ENCODE data around the gene AUH.

AUH gene

DNA sequence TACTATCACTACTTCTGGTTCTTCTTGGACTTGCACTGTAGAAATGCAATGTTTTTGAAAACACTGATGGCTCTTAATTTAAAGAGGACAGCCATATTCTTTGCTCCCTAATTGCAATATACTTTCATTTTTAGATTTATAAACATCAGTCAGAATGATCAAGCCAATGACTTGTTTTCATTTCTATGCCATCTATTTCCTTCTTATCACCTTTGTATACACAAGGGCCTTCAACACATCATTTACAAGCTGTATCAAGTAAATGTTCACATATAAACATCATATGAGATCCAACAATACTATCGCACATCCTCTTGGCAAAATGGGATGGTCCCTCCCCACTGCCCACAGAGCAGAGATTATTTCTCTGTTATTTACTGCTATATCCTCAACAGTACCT lies 24.9 kb downstream of the AUH start:
- DNase-seq, result no peak

DNA sequence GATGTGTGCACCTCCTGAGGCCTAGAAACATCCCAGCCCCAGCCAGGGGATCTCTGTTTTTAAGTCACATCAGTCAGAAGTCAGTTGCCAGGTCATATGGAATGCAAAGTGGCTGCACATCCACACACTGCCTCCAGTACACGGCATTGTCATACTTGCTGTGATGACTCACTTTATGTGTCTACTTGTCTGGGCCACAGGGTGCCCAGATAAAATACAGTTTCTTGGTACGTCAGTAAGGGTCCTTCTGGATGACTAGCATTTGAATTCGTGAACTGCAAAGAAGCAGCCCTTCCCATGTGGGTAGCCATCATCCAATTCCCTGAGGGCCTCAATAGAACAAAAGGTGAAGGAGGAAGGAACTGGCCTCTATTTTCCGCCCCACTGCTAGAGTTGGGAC lies 27.7 kb downstream of the AUH start:
- no peak for DNase-seq

GRCh38 chr9:91333551-91333950 lies 28.2 kb downstream of the AUH start:
- DNase-seq, result no peak

- no peak for DNase-seq
Measured at GRCh38 chr9:91332546-91333231, 29.0 kb downstream of the AUH start.

GRCh38 chr9:91331849-91332248 lies 29.9 kb downstream of the AUH start:
- DNase-seq, result no peak

DNA sequence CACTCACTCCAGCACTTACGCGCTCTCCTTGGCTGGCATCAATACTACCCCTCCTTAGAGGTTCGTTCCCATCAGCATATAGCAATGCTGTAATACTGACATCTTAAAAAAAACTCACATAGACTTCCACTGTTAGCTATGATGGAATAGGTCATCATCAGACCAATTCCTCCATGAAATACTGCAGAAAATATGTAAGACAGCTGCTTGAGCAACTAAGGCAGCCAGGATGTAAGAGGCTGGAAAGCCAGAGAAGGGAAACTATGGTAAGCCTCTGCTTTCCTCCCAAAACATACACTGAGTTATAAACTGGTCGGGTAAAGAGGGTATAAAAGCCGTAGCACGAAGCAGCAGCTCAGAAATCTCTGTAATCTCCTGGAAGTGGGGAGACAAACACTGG lies 33.5 kb downstream of the AUH start:
- no peak for DNase-seq

- no peak for DNase-seq
Measured at GRCh38 chr9:91321691-91322090, 40.0 kb downstream of the AUH start.

DNA sequence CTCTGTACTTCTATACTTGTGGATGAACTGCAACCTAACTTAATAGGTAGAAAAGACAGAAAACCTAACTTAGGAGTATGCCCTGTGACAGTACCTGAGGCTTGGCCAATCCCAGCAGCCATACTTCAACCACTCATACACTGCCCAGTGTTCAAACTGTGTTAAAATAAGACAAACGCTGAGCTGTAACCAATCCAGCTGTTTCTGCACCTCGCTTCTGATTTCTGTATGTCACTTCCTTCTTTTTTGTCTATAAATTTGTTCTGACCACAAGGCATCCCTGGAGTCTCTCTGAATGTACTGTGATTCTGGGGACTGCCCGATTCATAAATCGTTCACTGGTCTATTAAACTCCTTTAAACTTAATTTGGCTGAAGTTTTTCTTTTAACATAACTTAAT lies 41.4 kb downstream of the AUH start:
- DNase-seq, result no peak

DNA sequence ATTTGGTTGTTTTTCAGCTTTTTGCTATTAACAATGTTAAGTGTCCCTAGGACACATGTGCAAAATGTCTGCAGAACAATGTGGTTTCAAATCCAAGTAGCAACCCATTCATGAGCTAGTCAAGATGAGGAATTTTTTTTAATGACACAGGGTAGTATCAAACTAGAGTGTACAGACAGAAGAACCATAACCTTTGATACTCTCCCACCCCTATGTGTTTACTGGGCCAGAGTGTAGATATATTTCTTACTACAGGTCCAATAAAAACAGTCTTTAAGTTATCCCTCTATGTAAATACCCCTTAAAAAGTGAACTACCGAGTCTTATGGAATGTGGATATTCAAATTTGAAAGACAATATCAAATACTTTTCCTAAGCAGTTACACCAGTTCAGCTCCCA lies 45.6 kb downstream of the AUH start:
- DNase-seq, result no peak

- DNase-seq, result no peak
Measured at GRCh38 chr9:91315191-91315590, 46.5 kb downstream of the AUH start.

GRCh38 chr9:91312717-91313325 lies 48.9 kb downstream of the AUH start:
- DNase-seq, result no peak

DNA sequence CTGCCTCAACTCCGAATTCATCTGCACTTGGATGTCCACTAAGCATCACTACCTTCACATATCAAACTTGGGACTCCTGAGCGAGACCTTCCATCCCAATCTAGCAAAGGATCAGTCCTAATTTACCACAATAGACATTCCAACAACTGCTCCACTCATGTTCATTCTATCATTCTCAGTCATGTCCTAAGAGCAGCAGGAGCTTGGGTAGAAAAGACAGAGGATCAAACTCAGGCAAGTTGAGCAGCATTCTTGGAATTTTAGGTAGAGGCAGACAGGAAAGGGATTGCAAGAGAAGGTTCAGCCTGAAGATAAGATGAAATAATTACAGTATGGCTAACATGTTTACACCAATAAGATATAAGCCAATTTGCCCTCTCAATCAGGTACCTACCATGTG lies 51.7 kb downstream of the AUH start:
- no peak for DNase-seq

- no peak for DNase-seq
Measured at GRCh38 chr9:91308191-91308590, 53.5 kb downstream of the AUH start.

DNA sequence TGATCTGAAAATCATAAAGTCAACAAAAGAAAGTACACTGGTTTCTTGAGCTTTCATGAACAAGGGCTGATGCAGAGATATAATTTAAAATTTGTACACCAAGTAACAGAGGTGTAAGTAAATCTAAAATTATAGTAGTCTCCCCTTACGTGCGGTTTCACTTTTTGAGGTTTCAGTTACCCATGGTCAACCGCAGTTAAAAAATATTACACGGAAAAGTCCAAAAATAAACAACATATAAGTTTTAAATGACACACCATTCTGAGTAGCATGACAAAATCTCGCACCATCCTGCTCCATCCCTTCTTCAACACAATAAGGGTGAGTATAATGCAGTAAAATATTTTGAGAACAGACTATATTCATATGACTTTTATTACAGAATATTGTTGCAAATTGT lies 54.4 kb downstream of the AUH start:
- no peak for DNase-seq

DNA sequence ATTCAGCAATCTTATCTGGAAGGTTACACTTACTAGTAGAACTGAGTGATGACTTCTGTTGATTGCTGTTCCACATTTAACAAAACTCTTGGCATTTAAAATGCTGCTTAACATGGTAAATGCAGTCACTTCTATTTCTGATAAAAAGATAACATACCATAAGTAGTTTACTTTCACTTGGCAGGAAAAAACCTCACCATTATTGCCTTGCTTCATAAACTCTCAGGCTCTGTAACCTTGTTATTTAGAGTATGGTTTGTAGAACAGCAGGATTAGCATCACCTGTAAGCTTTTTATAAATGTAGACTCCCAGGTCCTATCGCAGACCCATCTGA lies 55.5 kb downstream of the AUH start:
- no peak for DNase-seq

DNA sequence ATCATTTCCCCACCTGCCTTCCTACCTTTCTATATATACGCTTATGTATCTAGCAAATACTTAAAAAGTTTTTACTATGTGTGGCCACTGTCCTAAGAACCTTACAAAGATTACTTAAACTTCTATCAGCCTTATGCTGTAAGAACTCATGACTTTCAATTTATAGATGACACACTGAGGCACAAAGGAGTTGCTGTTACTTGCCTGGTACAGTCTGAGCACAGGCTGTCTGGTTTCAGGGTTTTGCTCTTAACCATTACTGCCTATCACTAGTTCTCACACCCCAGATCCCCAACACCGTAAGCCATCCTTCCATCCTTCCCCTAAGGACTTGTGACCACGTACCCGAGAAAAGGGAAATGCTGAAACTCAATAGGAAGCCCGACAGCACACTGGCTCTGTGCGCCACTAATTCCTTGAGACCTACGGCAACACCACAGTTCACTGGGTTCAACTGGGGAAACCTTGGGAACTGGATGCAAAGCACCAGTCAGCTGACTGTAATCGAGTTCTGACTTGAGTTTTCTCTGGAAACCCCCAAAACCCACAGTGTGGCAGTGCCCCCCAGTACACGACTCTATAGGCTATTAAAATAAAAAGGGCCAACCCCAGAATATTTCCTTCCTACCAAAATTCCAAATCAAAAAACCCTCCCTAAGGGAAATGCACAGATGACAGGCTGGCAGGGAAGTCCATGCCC lies 56.0 kb downstream of the AUH start:
- DNase-seq, result no peak

- DNase-seq, result no peak
Measured at GRCh38 chr9:91303741-91304415, 57.8 kb downstream of the AUH start.

DNA sequence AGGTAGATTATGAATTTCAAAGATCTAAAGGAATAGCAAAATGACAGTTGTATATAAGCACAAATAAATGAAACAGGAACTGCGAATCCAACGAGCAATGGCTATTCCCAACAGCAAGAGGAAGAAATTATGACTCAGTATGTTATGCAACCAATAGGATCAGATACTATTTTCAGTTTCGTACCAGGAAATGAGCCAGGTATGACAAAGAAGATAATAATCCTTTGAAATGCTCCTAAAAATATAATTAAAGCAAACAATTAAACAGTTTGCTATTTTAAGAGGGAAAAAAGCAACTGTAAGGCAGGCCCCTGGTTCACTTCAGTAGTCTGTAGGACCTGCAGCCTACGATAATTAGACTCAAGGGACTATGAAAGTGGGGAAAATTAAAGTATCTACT lies 58.9 kb downstream of the AUH start:
- no peak for DNase-seq

DNA sequence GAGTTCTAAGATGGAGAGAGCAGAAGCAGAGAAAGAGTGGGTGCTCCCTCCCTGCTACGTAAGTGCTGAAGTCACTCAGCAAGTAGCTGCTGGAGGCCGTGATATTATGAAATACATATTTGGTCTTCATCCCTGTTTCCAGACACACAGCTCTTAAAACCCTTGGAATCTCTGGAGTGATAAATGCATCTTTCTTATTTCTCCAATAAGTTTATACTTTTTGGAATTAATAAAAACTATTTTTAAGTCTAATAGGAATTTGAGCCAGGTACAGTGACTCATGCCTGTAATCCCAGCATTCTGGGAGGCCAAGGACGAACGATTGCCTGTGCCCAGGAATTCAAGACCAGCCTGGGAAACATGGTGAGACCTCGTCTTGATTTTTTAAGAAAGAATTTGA lies 60.6 kb downstream of the AUH start:
- no peak for DNase-seq

GRCh38 chr9:91298311-91298710 lies 63.4 kb downstream of the AUH start:
- no peak for DNase-seq

- no peak for DNase-seq
Measured at GRCh38 chr9:91297306-91297705, 64.4 kb downstream of the AUH start.

DNA sequence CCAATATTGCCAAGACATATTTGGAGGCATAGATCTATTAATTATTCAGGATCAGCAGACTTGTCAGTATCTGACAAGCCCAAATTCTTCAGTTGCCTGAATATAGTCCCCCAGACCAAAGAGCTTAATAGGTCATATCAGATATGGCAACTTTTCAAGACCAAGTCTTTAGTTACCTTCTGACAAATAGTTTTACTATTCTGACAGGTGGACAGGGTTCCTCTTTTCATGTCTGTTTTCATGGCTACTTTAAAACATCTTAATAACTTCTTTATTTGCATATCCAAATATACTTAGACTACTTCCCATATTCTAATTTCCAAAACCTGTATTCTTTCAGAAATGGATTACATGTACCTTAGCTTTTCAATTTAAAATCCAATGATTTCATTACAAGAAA lies 65.4 kb downstream of the AUH start:
- DNase-seq, result no peak

- DNase-seq, result no peak
Measured at GRCh38 chr9:91295357-91295756, 66.4 kb downstream of the AUH start.

DNA sequence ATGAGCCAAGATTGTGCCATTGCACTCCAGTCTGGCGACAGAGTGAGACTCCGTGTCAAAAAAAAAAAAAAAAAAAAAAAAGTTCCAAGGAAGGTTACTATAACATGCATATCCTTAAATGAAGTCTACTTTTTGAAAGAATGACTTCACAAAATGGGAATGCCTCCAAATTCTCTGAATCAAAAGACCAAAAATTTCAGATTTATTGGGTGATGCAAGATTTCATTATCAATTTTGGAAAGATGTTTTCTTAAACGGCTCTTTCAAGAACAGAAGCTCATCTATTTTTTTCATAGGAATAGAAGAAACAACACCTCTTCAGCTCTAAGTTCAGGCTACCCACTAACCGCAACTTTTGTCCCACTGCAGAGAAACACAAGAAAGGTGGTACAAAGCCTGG lies 69.9 kb downstream of the AUH start:
- no peak for DNase-seq
